Neutrophil (primary cell): ENCODE measurements around the gene MMP25.

Source experiments
- H3K27ac ChIP-seq: fragments of 200-600 bp; sonication (generic); 2 replicates; pipeline ENCODE4 v1.5.1; 2016; ENCODE audit warnings: mild to moderate bottlenecking, moderate library complexity
- H3K27me3 ChIP-seq: fragments of 200-600 bp; sonication (generic); 2 replicates; pipeline ENCODE4 v1.6.0; 2016; ENCODE audit warnings: mild to moderate bottlenecking
- H3K36me3 ChIP-seq: fragments of 200-600 bp; sonication (generic); 2 replicates; pipeline ENCODE4 v1.5.1; 2017
- H3K4me1 ChIP-seq, 2 experiments: fragments of 200-600 bp in 1 of 2; sonication (generic) in 1 of 2; 1 replicate in 1 of 2; 2 replicates in 1 of 2; pipeline versions ENCODE4 v1.5.1 to v1.6.1; 2013 to 2016; ENCODE audit warnings: low read depth in 1 of 2, low read length in 1 of 2, mild to moderate bottlenecking in 1 of 2, moderate library complexity in 1 of 2; ENCODE audit not compliant: control insufficient read depth in 1 of 2, insufficient read depth in 1 of 2
- H3K4me3 ChIP-seq, 2 experiments: fragments of 200-600 bp in 1 of 2; sonication (generic) in 1 of 2; 1 replicate in 1 of 2; 2 replicates in 1 of 2; pipeline ENCODE4 v1.5.1; 2013 to 2016; ENCODE audit warnings: low read depth in 1 of 2, low read length in 1 of 2, mild to moderate bottlenecking in 1 of 2, moderate library complexity in 1 of 2
- H3K9me3 ChIP-seq: fragments of 200-600 bp; sonication (generic); 2 replicates; pipeline ENCODE4 v1.5.1; 2016
- TF ChIP-seq, protein P1 (sequence below): fragments of 200-600 bp; sonication (generic); IDR thresholded peaks from 2 replicates; pipeline ENCODE4 v1.5.1; 2016; ENCODE audit warnings: antibody characterized with exemption

The MMP25 gene

DNA sequence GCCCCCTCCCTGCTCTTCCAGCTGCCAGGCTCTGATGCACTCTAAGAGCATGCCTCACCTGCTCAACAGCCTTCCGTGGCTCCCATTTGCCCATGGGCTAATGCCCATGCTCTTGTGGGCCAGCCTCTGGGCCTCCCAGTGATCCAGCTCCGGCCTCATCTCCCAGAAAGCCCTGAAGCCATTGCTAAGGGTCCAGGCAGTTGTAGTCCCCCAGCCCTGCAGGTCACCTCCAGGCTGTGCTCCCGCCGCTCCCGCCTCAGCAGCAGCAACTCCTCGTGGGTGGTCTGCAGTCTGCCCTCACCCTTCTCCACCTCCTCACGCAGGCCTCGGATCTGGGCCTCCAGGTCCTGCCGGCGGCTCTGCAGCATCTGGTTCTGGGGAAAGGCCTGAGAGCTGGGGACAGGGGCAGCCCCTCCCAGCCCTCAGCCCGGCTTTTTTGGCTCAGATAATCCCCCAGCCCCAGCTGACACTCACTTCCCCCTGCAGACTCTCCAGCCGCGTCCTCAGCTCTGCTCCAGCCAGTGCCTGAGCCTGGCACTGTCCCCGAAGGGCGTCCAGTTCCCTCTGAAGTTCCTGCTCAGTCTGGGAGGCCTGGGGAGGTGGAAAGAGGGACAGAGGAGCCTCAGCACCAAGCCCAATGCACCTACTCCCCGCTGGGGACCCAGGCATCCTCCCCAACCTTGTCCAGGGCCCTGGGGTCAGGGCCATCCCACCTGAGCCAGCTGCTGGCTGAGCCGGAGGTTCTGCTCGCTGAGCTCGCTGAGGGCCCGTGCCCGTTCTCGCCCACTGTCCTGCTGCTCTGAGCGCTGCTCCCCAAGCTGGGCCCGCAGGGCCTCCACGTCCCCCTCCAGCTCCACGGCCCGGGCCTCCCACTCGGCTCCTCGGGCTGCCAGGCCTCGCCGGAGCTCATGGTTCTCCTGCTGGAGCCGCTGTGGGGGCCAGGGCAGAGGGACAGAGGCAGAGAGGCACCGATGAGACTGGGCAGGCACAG is 15.8 kb upstream of the MMP25 start:
- H3K9me3 ChIP-seq = no peaks in the 10 kb centered on the region
- TF ChIP-seq, protein P1, sequence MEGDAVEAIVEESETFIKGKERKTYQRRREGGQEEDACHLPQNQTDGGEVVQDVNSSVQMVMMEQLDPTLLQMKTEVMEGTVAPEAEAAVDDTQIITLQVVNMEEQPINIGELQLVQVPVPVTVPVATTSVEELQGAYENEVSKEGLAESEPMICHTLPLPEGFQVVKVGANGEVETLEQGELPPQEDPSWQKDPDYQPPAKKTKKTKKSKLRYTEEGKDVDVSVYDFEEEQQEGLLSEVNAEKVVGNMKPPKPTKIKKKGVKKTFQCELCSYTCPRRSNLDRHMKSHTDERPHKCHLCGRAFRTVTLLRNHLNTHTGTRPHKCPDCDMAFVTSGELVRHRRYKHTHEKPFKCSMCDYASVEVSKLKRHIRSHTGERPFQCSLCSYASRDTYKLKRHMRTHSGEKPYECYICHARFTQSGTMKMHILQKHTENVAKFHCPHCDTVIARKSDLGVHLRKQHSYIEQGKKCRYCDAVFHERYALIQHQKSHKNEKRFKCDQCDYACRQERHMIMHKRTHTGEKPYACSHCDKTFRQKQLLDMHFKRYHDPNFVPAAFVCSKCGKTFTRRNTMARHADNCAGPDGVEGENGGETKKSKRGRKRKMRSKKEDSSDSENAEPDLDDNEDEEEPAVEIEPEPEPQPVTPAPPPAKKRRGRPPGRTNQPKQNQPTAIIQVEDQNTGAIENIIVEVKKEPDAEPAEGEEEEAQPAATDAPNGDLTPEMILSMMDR = no peak
- H3K27ac ChIP-seq = no peak overlapping the region
- H3K27me3 ChIP-seq = peaks cover 69% of the 10 kb centered on the region
- H3K4me3 ChIP-seq = no peak overlapping the region
- H3K36me3 ChIP-seq = no peaks in the 10 kb centered on the region
- peaks cover 52 to 74% of the 10 kb centered on the region in 2 experiments for H3K4me1 ChIP-seq

DNA sequence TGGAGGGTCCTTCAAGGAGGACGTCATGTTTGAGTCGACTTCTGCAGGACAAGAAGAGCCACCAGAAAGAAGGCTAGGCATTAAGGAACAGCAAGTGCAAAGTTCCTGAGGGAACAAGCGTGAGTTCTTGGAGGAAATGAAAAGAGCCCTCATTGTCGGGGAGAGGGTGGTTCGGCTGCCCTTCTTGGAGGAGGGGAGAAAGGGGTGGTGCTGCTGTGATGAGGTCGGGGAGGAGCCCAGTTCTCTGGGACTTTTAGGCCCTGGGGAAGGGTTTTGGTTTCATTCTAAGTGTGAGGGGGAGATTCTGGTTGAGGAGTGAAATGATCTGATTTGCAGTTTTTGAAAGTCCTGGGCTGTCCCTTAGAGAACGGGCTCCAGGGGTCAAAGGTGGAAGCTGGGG is 13.7 kb upstream of the MMP25 start:
- H3K27ac ChIP-seq = no peak overlapping the region
- H3K36me3 ChIP-seq = no peaks in the 10 kb centered on the region
- no peak overlapping the region for H3K4me3 ChIP-seq
- no peaks in the 10 kb centered on the region for H3K9me3 ChIP-seq
- peaks cover 69 to 89% of the 10 kb centered on the region in 2 experiments for H3K4me1 ChIP-seq
- H3K27me3 ChIP-seq = peaks cover 90% of the 10 kb centered on the region
- TF ChIP-seq, protein P1 = no peak

DNA sequence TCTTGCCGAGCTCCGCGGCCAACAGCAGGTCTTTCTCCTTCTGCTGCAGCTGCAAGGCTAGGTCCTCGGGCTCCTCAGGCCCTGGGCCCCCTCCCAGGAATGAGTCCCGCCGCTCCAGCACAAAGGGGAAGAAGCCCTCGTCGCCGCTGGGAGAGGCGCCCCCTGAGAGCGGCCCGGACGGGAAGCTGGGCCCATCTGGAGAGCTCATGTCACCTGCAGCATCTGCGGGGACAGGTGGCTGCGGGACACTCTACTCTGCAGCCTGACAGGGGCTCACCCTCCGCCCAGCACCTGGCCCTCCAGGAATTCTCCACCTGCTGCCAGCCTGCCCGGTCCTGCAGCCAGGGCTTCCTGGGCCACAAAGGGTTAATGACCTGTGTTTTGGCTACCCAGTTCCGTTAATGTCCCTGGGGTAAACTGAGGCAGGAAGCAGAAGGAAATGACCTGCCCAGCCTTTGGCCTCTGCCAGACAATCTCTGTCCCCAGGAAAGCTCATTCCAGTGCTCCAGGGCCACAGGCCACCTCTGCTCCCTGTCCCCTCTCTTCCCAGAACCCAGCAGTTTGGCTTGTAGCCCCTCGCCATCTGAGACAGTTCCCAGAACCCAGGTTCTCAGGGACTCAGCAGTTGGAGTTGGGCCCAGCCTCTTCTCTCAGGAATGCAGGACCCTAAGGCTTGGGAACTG is 10.9 kb upstream of the MMP25 start:
- H3K4me3 ChIP-seq = peak overlapping the region; percentile 54 to 69
- H3K4me1 ChIP-seq = peaks cover 59 to 75% of the 10 kb centered on the region in 2 experiments
- no peaks in the 10 kb centered on the region for H3K9me3 ChIP-seq
- H3K36me3 ChIP-seq = peaks cover 5% of the 10 kb centered on the region
- no peak overlapping the region for H3K27ac ChIP-seq
- TF ChIP-seq, protein P1 = no peak
- H3K27me3 ChIP-seq = peaks cover 95% of the 10 kb centered on the region

- TF ChIP-seq, protein P1 = no peak
- peaks cover 93% of the 10 kb centered on the region for H3K27me3 ChIP-seq
- H3K4me3 ChIP-seq = peak overlapping the region; percentile 54 to 69
- peaks cover 11% of the 10 kb centered on the region for H3K36me3 ChIP-seq
- peaks cover 59 to 69% of the 10 kb centered on the region in 2 experiments for H3K4me1 ChIP-seq
- no peaks in the 10 kb centered on the region for H3K9me3 ChIP-seq
- H3K27ac ChIP-seq = peak overlapping the region; percentile 13
Measured at GRCh38 chr16:3035972-3036725, 10.2 kb upstream of the MMP25 start.

- Histone ChIP-seq H3K36me3 (peaks cover 11% of the 10 kb centered on the region), H3K27ac (peak within 1 kb of the TSS; percentile 18), H3K4me3 (peak within 1 kb of the TSS; percentile 54 to 69), H3K4me1 (peaks cover 53 to 62% of the 10 kb centered on the region in 2 experiments), H3K27me3 (peaks cover 91% of the 10 kb centered on the region), H3K9me3 (no peaks in the 10 kb centered on the region)
- TF ChIP-seq, protein P1 = no peak
Measured at GRCh38 chr16:3036726-3037315, 9.5 kb upstream of the MMP25 start, which contains the start of gene BICDL2. TSS of gene BICDL2 (minus strand) at chr16:3036944. CDS start at chr16:3035496, 1,448 bp downstream.
